Esophagus (tissue), 2 donors: Measurements from ENCODE around the gene FBL. TPM values are rescaled to one million over a fixed set of nuclear protein-coding genes. Genes with fewer than 3 reads are reported as not detected.

ENCODE experiments used
- polyA plus RNA-seq, 2 donors: library from polyadenylated mRNA; stranded (reverse); fragments of 200-250 nt; gene quantifications; one replicate each; pipeline ENCODE4 v1.2.3, GENCODE V29; 2013
- donor health status: healthy with polysubstance abuse.
- donor health status: Bipolar disorder and iron deficiency.

Gene FBL
- polyA plus RNA-seq, 2 donors, result 174 to 366 TPM

Other genes starting within 250 kb of the FBL start
- gene LGALS13, start 243.9 kb downstream of the FBL start, polyA plus RNA-seq, result not detected
- not detected for gene LGALS16, start 190.5 kb downstream of the FBL start, polyA plus RNA-seq
- gene LGALS14, start 141.9 kb downstream of the FBL start, polyA plus RNA-seq, result not detected
- gene CLC, start 108.3 kb downstream of the FBL start, polyA plus RNA-seq, result not detected
- under 1 TPM in 1 of 2 donors, not detected in 1; 0.06 TPM for gene LEUTX, start 67.5 kb downstream of the FBL start, polyA plus RNA-seq
- 10 to 100 TPM in 1 of 2 donors, 1 to 10 TPM in 1; 6.8 to 13.0 TPM for gene DYRK1B, start 12.2 kb downstream of the FBL start, polyA plus RNA-seq
- 1 to 10 TPM; 2.3 to 3.0 TPM for gene FCGBP, start 88.3 kb upstream of the FBL start, polyA plus RNA-seq
- gene PSMC4, start 124.8 kb upstream of the FBL start, polyA plus RNA-seq, result 10 to 100 TPM; 50.1 to 73.8 TPM
- gene ZNF546, start 150.7 kb upstream of the FBL start, polyA plus RNA-seq, result under 1 TPM; 0.52 to 0.90 TPM
- 1 to 10 TPM; 2.4 to 5.5 TPM for gene ZNF780B, start 209.9 kb upstream of the FBL start, polyA plus RNA-seq
- 10 to 100 TPM; 17.7 to 20.9 TPM for gene ZNF780A, start 244.6 kb upstream of the FBL start, polyA plus RNA-seq